Spleen (tissue), 11 donors: ENCODE data around the gene ELP2. TPM values are rescaled to one million over a fixed set of nuclear protein-coding genes. Genes with fewer than 3 reads are reported as not detected.

ENCODE experiments used
- DNase-seq: peaks from one replicate; pipeline ENCODE4 v3.0.0-alpha.2; 2020
- H3K27ac ChIP-seq, 8 donors: fragments of 200-600 bp; sonication (generic) in 7 of 8; 1 replicate in 4 of 8; 2 replicates in 4 of 8; pipeline versions ENCODE4 v1.5.0 to v1.8.0; 2016 to 2021; ENCODE audit warnings: inconsistent platforms in 4 of 8, mild to moderate bottlenecking in 4 of 8, moderate library complexity in 1 of 8
- H3K27me3 ChIP-seq, 7 donors: fragments of 200-600 bp; sonication (generic) in 6 of 7; replicated peaks in 1 of 7; 1 replicate in 4 of 7; 2 replicates in 3 of 7; pipeline versions ENCODE4 v1.5.0 to v1.8.0; 2016 to 2021; ENCODE audit warnings: inconsistent platforms in 3 of 7, mild to moderate bottlenecking in 1 of 7
- H3K36me3 ChIP-seq, 6 donors: fragments of 200-600 bp; sonication (generic) in 5 of 6; 1 replicate in 4 of 6; 2 replicates in 2 of 6; pipeline versions ENCODE4 v1.5.0 to v1.8.0; 2016 to 2021; ENCODE audit warnings: inconsistent platforms in 2 of 6
- H3K4me1 ChIP-seq, 6 donors: fragments of 200-600 bp; sonication (generic) in 5 of 6; 1 replicate in 3 of 6; 2 replicates in 3 of 6; pipeline versions ENCODE4 v1.5.0 to v1.8.0; 2016 to 2021; ENCODE audit warnings: inconsistent platforms in 3 of 6
- H3K4me3 ChIP-seq, 8 donors: fragments of 200-600 bp; sonication (generic) in 7 of 8; 1 replicate in 4 of 8; 2 replicates in 4 of 8; pipeline versions ENCODE4 v1.5.0 to v1.8.0; 2016 to 2021; ENCODE audit warnings: inconsistent platforms in 4 of 8, mild to moderate bottlenecking in 4 of 8, moderate library complexity in 2 of 8
- H3K9me3 ChIP-seq, 8 donors: fragments of 200-600 bp; sonication (generic) in 7 of 8; 1 replicate in 4 of 8; 2 replicates in 4 of 8; pipeline versions ENCODE4 v1.5.0 to v1.8.0; 2016 to 2021; ENCODE audit warnings: inconsistent platforms in 4 of 8
- POLR2A ChIP-seq, 3 donors: fragments of 450-650 bp; IDR thresholded peaks; one replicate each; pipeline ENCODE4 v1.5.1; 2017; ENCODE audit warnings: antibody characterized with exemption in 3 of 3, mild to moderate bottlenecking in 1 of 3
- POLR2AphosphoS5 ChIP-seq, 3 donors: sonication (generic); formaldehyde crosslinking; IDR thresholded peaks; one replicate each; pipeline ENCODE4 v1.5.1; 2017; ENCODE audit warnings: antibody characterized with exemption in 3 of 3
- WGBS, 5 donors: extraction: QIAGEN DNeasy Blood & Tissue Kit in 3 of 5; methylation state at CpG; one replicate each; pipeline versions ENCODE4 v1.1.5 to v1.1.7; 2013 to 2018; 5-methylcytosine and 5-hydroxymethylcytosine counted together
- intact Hi-C: fragments of 100-400 bp; cut with DNase I; formaldehyde crosslinking; loops from one replicate; pipeline ENCODE4 v1.15.0; 2023; ENCODE audit warnings: low total_unique reads
- polyA plus RNA-seq, 3 donors: library from polyadenylated mRNA; stranded (reverse); fragments of 200-250 nt; gene quantifications; one replicate each; pipeline ENCODE4 v1.2.1, GENCODE V29; 2013
- total RNA-seq, 7 donors: library from RNA; depleted of rRNA in 3 of 7; stranded (reverse); fragments of >200 nt in 3 of 7; fragmentation: NEBNext Ultra II Directional in 4 of 7; extraction: Animal tissue kit (Norgen Biotek cat#: 25700) in 4 of 7; gene quantifications; one replicate each; pipeline versions ENCODE4 v1.1.0 to v1.2.1, GENCODE V29; 2016 to 2021
- TF ChIP-seq, protein P1 (sequence below), 11 experiments: fragments of 200-600 bp in 7 of 11; fragments of 450-650 bp in 4 of 11; sonication (generic) in 4 of 11; IDR thresholded peaks in 8 of 11; conservative IDR thresholded peaks in 3 of 11; 1 replicate in 7 of 11; 2 replicates in 4 of 11; pipeline versions ENCODE4 v1.4.0 to v1.8.0; 2016 to 2021; ENCODE audit warnings: antibody characterized with exemption in 11 of 11, inconsistent platforms in 4 of 11, mild to moderate bottlenecking in 1 of 11
- donor health status: healthy with polysubstance abuse.
- donor health status: DM: no; HTN: no; CAD: no; lungs with moderate emphysema.
- donor health status: DM: no; HTN: no; CAD: no.
- donor health status: Bipolar disorder and iron deficiency.
- donor health status: healthy.
- donor health status: DM: no; HTN: no; CAD: no.
- donor health status: DM: yes; HTN: yes; CAD: no.

Gene ELP2
- total and polyA plus RNA-seq, 10 donors, result 45.7 to 99.7 (median 72.6) TPM

DNA sequence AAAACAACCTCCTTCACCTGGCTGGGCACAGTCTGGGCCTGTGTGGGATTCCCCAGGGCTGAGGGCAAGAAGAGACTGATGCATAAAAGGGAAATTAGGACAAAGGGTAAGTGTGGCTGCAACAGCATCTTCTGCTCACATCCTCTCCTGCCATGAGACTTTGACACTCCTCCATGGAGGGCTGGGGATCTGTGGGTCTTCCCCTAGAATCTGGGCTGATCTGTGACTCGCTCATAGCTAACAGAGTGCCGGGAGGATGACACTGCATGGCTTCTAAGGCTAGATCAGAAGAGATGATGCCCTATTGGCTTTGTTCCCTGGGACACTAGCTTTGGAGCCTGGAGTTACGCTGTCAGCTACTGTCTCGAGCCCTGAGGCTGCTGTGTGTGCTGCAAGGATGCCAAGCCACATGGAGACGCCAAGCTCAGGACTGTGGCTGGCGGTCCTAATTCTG lies 81.9 kb downstream of the ELP2 start:
- DNase-seq, result peak; percentile 32
- Histone ChIP-seq H3K27me3 (no peaks in the 10 kb centered on the region), H3K9me3 (peaks cover 0 to 11% (median 5%) of the 10 kb centered on the region in 8 donors), H3K36me3 (no peaks in the 10 kb centered on the region), H3K4me1 (no peaks in the 10 kb centered on the region), H3K27ac (no peak overlapping the region), H3K4me3 (no peak overlapping the region)
- TF ChIP-seq, protein P1, sequence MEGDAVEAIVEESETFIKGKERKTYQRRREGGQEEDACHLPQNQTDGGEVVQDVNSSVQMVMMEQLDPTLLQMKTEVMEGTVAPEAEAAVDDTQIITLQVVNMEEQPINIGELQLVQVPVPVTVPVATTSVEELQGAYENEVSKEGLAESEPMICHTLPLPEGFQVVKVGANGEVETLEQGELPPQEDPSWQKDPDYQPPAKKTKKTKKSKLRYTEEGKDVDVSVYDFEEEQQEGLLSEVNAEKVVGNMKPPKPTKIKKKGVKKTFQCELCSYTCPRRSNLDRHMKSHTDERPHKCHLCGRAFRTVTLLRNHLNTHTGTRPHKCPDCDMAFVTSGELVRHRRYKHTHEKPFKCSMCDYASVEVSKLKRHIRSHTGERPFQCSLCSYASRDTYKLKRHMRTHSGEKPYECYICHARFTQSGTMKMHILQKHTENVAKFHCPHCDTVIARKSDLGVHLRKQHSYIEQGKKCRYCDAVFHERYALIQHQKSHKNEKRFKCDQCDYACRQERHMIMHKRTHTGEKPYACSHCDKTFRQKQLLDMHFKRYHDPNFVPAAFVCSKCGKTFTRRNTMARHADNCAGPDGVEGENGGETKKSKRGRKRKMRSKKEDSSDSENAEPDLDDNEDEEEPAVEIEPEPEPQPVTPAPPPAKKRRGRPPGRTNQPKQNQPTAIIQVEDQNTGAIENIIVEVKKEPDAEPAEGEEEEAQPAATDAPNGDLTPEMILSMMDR (IDR thresholded peaks at IDR 0.05 in 8 of 11, conservative IDR thresholded peaks at IDR 0.05 in 3 of 11), result no peak
- TF ChIP-seq POLR2A (IDR thresholded peaks at IDR 0.05) (no peak), POLR2AphosphoS5 (IDR thresholded peaks at IDR 0.05) (no peak)
- intact Hi-C loops, result no loop called here
- WGBS, 5 donors, result 83 to 100% (median 85%) methylated on average over 6 of the region's 6 CpGs

DNA sequence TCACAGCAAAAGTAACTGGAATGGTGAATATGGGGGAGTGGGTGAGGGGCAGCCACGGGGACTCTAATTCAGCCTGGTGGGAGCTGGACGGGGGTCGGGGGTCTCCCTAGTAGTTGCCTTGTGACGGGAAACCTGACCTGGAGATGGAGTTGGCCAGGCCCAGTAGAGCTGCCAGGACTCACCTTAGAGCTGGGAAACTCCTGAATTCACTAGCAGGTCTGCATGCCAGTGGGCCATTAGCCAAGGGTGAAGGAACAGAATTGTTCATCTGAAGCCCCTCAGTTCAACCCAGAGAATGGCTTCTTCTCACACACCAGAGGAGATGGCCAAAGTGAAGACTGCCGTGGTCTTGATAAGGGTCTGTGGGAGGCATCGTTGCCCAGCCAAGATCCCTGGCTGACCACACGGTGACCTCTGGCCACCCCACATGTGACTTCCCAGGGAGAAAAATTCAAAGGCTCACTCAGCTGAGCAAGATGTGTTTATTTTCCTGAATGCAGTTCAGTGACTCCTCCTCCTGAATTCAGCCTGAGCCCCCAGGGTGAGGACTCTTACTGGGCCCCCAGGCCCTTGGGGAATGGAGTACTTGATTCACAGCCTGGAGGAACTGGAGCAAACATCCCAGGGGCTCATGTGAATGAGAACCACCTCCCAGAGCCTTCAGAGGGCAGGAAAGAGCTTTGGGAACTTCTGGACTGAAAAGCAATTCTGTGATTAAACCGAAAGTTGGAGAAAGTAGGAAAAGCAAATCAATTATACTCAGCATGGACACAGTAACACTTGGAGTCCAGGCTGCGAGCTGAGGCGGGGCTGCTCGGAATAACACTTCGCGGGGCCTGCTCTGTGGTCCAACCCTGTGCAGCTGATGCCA lies 82.8 kb downstream of the ELP2 start:
- 78 to 85% (median 84%) methylated on average over 13 of the region's 13 CpGs for WGBS, 5 donors
- DNase-seq, result peak; percentile 59
- H3K9me3 ChIP-seq, result peaks cover 0 to 11% (median 5%) of the 10 kb centered on the region in 8 donors
- TF ChIP-seq POLR2A (IDR thresholded peaks at IDR 0.05), result no peak
- TF ChIP-seq, protein P1 (IDR thresholded peaks at IDR 0.05 in 8 of 11, conservative IDR thresholded peaks at IDR 0.05 in 3 of 11), result no peak
- no peak for TF ChIP-seq POLR2AphosphoS5 (IDR thresholded peaks at IDR 0.05)
- H3K36me3 ChIP-seq, result no peaks in the 10 kb centered on the region
- intact Hi-C loops, result no loop called here
- no peaks in the 10 kb centered on the region for H3K4me1 ChIP-seq
- no peak overlapping the region for H3K27ac ChIP-seq
- H3K4me3 ChIP-seq, result no peak overlapping the region
- H3K27me3 ChIP-seq, result no peaks in the 10 kb centered on the region

DNA sequence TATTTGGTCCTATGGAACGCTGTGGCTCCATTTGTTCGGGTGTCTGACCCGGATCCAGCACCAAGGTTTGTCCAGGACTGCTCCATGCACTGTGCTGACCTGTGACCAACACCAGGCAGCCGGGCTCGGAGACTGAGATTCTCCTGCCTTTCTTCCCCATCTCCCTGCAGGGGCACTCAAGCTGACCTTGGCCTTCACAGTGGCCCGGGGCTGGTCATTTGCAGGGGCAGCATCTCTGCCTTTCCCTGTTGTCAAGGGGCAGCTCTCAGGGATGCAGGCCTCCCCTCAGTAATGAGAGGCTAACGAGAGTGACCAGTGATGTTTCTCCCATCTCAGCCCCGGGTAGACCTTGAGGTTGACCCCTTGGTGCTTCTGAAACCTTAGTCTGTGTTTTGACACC lies 85.1 kb downstream of the ELP2 start:
- no peak overlapping the region for H3K27ac ChIP-seq
- peaks cover 0 to 4% (median 0%) of the 10 kb centered on the region in 7 donors for H3K27me3 ChIP-seq
- H3K4me1 ChIP-seq, result no peaks in the 10 kb centered on the region
- intact Hi-C loops, result no loop called here
- peak; percentile 67 for DNase-seq
- H3K36me3 ChIP-seq, result no peaks in the 10 kb centered on the region
- no peaks in the 10 kb centered on the region for H3K9me3 ChIP-seq
- WGBS, 5 donors, result 80 to 92% (median 82%) methylated on average over 8 of the region's 8 CpGs
- TF ChIP-seq POLR2A (IDR thresholded peaks at IDR 0.05) (no peak), POLR2AphosphoS5 (IDR thresholded peaks at IDR 0.05) (no peak)
- TF ChIP-seq, protein P1 (IDR thresholded peaks at IDR 0.05 in 8 of 11, conservative IDR thresholded peaks at IDR 0.05 in 3 of 11), result no peak
- H3K4me3 ChIP-seq, result no peak overlapping the region

DNA sequence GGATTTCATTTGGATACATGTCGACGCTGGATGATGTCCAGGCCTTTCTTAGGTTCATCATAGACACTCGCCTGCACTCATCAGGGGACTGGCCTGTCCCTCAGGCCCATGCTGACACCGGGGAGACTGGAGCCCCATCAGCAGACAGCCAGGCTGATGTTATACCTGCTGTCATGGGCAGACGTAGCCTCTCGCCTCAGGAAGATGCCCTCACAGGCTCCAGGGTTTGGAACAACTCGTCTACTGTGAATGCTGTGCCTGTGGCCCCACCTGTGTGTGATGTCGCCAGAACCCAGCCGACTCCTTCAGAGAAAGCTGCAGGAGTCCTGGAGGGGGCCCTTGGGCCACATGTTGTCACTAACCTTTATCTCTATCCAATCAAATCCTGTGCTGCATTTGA lies 85.9 kb downstream of the ELP2 start:
- no peak overlapping the region for H3K27ac ChIP-seq
- H3K4me3 ChIP-seq, result no peak overlapping the region
- intact Hi-C loops, result no loop called here
- no peaks in the 10 kb centered on the region for H3K4me1 ChIP-seq
- DNase-seq, result peak; percentile 64
- H3K27me3 ChIP-seq, result peaks cover 0 to 5% (median 0%) of the 10 kb centered on the region in 7 donors
- TF ChIP-seq, protein P1 (IDR thresholded peaks at IDR 0.05 in 8 of 11, conservative IDR thresholded peaks at IDR 0.05 in 3 of 11), result no peak
- TF ChIP-seq POLR2A (IDR thresholded peaks at IDR 0.05) (no peak), POLR2AphosphoS5 (IDR thresholded peaks at IDR 0.05) (no peak)
- WGBS, 5 donors, result 76 to 88% (median 87%) methylated on average over 8 to 9 of the region's 9 CpGs
- no peaks in the 10 kb centered on the region for H3K36me3 ChIP-seq
- H3K9me3 ChIP-seq, result no peaks in the 10 kb centered on the region
